IPS DF 4.7 (cell line): ENCODE results near the gene COG1.

ENCODE experiments used
- DNase-seq: peaks from one replicate; pipeline ENCODE4 v3.0.0-alpha.2; 2013; ENCODE audit warnings: low spot score; ENCODE audit errors: extremely low read depth

COG1 gene

GRCh38 chr17:73226556-73227172 lies 33.8 kb downstream of the COG1 start:
- no peak for DNase-seq

DNA sequence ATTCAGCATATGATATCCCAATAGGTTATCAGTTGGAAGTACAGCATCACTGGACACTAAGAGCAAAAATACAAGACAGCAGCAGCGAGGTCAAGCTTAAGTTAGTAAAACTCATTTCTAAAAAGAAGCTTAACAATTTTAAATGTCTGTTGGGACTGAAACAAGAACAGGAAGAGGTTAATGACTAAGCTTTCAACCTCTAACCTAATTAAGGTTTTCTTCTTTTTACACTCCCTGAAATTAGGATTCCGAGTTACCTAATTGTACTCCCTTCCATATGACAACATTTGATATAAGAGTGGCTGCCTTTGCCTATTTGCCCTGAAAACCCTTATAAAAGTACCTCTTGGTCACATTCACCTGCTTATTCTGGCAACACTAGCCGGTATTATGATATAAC lies 34.5 kb downstream of the COG1 start:
- no peak for DNase-seq

- DNase-seq: no peak
These were observed 35.1 kb downstream of the COG1 start for GRCh38 chr17:73227944-73228343.

- no peak for DNase-seq
These were observed 35.9 kb downstream of the COG1 start for GRCh38 chr17:73228748-73229236.

- no peak for DNase-seq
These were observed 37.2 kb downstream of the COG1 start for GRCh38 chr17:73230088-73230487.

- no peak for DNase-seq
These were observed 38.5 kb downstream of the COG1 start for GRCh38 chr17:73231395-73231794.

- peak; percentile 78 for DNase-seq
These were observed 39.2 kb downstream of the COG1 start for GRCh38 chr17:73231841-73232586.

GRCh38 chr17:73232587-73233373 lies 39.9 kb downstream of the COG1 start:
- DNase-seq: no peak

GRCh38 chr17:73234736-73235135 lies 41.9 kb downstream of the COG1 start:
- DNase-seq: no peak

DNA sequence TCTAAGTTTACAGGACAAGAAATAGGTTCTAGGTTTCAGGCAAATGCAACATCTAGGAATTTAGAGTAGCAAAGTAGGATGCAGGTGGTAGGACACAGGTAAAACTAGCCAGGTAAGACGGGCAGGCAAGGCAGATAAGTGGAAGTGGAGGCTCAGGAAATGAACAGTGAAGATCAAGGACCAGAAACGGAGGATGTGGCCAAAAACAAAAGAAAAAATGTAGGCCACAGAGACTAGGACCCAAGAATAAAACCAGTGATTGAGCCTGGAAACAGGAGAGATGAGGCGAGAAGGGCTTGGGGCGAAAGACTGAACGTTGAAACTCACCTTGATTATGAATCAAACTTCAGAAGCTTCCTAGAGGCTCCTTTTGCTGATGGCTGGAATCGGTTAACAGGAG lies 44.9 kb downstream of the COG1 start:
- DNase-seq: no peak

DNA sequence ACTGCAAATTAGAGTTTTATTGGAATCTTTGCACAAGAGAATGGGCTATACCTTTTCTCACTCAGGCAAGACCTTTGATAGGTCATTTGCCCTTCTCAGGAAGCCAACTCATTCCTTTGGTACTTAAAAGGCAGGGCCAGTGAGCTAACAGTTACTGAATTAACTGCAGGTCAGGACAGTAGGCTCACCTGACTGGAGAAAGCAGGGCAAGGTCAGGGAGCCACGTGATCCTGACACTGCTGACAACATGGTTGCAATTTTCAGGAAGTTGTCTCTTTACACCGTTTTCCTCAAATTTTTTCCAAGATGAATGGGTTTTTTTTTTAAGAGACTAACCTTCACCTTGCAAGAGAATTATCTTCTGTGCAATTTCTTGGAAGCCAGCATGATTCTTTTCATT lies 47.7 kb downstream of the COG1 start:
- DNase-seq: no peak

DNA sequence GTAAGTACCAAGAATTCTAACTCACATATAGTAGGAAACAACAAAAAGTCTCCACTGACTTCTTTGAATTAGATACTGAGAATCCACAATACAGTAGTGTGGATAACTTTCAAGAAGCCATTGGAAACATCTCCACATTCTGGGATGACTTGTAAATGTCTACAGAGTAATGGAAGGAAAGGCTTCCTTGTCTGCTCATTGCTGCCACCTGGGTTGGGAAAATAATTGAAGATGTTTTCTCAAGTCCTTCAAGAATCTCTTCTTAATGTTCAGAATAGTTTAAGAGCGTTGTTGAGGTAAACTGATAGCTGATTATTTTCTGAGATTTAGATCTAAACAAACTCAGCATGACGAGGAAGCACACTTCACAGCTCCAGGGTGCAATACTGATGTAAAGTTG lies 54.9 kb downstream of the COG1 start:
- DNase-seq: no peak

- no peak for DNase-seq
These were observed 55.7 kb downstream of the COG1 start for GRCh38 chr17:73248532-73248931.

- no peak for DNase-seq
These were observed 56.8 kb downstream of the COG1 start for GRCh38 chr17:73249700-73250099.

DNA sequence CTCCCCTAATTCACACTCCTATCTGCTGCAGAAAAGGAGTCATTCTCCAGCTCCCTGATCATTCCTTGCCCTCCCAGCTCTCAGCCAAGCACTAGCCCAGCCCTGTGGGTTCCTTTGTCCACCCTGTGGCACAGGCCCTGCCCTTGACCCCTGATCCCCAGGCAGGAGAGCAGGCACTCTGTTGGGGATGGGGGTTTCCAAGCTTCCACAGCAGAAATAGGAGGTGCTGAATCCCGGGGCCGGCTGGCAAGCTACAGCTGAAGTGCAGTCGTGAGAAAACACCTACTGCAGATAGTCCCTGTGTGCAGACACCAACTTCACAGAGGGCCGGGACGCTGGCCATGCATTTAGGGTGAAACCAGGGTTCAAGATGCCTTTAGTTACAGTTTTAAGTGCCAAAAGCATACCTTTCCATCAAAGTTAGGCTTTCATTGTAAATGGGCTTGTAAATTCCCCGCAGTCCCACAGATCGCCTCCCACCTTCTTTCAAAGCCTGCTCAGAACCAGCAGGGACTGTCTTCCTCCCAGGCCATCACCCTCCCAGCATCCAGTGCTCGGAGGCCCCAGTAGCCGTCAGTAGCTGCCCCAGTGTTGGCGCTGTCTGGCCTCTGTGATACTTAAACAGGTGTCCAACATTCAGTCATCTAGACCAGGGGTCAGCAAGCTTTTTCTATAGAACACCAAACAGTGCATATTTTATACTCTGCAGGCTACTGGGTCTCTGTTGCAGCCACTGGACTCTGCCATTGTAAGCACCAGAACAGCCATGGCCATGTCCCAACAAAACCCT lies 58.2 kb downstream of the COG1 start:
- DNase-seq: no peak

DNA sequence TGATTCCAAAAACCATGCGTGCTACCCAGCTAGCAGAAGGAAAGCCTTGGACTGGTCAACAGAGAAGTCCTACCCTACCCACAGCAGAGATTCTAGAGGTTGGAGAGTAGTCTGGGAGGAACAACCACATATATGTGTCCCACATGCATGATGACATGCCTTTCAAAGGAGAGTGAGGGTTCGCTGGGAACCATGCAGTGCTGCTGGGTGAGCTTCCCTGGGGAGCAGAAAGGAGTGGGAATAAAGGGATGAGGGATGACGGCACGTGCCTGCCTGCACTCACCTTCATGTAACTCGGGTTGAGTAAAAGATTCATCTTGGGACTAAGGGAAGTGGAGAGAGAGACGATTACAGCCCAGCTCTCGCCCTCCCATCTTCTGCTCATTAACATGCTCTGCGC lies 59.0 kb downstream of the COG1 start:
- DNase-seq: no peak

GRCh38 chr17:73255671-73256181 lies 62.9 kb downstream of the COG1 start:
- peak; percentile 44 for DNase-seq

DNA sequence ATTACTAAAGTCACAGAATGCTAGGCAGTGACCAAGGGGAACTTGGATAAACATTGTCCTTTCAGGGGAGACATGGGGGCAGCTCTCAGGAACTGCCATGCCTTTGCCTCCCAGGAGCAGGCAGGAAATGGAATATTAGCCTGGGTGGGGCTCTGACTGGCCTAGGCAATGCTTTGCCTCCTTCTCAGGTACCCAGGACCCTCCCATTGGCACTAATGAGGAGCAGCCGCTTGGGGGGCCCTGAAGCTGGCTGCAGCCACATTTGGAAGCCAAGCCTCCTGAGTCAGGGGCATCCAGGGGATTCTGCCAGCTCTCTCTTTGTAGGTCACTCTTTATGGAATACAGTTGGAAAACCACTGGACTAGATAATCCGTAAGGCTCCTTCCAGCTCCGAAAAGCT lies 63.4 kb downstream of the COG1 start:
- no peak for DNase-seq

DNA sequence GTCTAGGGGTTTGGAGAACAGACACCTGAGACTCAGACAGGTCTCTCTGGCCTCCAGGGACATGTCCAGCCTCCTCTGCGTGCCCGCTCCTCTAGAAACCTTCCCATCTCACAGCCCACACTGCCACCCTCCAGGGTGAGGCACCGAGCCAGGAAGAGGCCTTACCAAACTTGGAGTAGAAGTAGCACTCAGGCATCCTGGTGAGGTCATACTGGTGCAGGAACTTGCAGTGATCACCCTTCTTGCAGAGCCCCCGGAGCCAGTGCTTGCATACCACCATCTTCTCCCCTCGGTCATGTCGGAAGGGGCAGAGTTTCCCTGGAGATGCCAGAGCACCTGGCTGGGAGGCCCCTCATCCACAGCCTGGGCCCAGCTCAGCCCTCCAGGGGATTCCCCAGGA lies 64.7 kb downstream of the COG1 start:
- no peak for DNase-seq
